DMS 273 treated with DMSO at 0.1 percent for 48 hours (cell line): ENCODE data around the gene UBE2K.
"Not testable (repeated sequence)": the region's sequence is repeated elsewhere in the genome, so short reads cannot be mapped to it uniquely, and the experiment has no call there.

ENCODE experiments used
- DNase-seq: peaks from one replicate; lab custom pipeline; 2025; lab: John Stamatoyannopoulos, UW

UBE2K gene

DNA sequence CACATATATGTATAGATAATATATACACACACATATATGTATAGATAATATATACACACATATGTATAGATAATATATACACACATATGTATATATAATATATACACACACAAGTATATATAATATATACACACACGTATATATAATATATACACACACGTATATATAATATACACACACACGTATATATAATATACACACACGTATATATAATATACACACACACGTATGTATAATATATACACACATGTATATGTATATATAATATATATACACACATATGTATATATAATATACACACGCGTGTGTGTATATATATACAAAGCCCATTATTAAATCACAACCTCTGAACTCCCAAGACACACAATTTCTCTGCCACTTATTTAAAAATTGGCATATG lies 8.0 kb upstream of the UBE2K start:
- no peak for DNase-seq

DNA sequence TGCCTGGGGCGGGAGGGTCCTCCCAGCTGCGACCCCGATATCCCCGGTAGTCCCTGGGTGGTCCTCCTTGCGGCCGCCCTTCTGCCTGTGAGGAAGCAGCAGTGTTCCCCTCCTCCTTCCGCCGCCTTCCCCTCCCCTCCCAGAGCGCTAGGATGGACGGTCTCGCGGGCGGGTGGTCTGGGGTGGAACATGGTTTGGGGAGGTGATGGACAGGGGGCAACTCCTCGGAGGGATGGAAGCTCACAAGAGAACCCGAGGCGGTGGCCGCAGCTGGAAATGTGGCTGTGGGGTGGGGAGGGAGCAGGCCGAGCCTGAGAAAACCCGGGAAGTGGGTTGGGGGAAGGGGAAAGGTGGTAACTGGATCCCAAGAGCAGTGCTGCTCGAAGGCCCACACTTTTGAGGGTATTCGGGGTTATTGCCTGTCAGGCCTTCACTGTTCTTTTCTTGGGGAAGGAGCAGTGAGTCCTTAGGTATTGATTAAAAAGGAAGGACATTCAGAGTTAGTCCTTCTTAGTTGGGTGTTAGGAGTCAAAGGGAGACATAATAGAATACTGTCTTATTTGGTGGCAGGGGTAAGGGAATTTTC lies 581 bp downstream of the UBE2K start:
- no peak for DNase-seq

DNA sequence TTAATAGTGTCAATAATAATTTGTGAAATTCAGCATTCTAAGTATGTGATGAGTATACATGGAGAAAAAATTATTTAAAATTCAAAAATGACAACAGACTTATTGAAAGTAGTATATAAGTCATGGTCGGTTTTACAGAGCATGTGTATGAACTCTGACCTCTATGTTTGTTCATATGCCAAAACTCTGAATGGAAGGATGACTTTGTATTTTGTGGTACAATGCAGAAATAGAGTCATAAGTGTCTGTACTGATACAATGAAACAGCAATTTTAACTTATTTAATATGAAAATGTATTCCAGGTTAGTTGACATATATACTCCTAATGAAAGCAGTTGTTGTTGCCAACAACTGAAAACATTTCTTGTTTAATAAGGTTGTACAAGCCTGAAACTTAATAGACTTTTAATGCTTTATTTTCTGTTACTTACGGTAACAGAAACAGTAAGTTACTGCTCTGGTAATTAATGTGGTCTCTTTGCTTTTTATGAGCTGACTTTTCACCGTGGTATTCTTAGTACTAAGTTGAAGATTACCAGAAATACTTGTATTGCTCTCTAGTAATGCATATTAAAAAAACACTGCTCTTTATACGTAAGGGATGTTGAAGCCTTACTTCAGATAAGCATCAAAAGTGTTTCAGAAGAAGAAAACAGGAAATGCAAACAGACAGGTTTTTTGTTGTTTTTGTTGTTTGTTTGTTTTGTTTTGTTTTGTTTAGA lies 1.9 kb downstream of the UBE2K start:
- no peak for DNase-seq

DNA sequence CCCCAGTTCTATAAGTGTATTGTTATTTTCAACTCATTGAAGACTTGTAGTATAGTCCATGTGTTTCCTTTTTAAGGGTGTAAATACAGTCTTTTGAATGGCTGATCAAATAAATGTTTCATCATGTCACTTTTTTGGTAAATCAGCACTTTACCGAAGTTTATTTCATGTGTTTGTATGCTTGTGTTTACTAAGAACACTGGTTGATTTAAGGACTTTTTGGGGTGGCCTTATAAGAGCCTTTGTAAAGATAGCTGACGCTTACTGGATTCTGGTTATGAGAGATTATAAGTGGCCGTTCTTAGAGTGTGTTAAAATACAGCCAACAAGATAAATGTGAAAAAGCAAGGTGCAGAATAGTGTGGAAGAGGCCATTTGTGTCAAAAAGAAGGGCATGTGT lies 2.6 kb downstream of the UBE2K start:
- DNase-seq, result no peak

DNA sequence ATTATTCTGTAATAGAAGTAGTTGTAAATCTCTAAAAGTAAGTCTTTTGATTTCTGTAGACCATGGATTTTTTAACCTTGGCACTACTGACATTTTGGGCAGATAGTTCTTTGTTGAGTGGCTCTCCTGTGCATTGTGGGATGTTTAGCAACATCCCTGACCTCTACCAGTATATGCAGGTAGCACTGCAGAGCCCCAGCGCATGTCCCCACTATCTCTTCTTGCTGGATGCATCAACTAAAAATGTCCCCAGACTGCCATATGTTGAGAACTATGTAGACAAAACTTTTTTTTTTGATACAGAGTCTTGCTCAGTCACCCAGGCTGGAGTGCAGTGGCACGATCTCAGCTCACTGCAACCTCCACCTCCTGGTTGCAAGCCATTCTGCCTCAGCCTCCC lies 4.8 kb downstream of the UBE2K start:
- DNase-seq, result no peak

DNA sequence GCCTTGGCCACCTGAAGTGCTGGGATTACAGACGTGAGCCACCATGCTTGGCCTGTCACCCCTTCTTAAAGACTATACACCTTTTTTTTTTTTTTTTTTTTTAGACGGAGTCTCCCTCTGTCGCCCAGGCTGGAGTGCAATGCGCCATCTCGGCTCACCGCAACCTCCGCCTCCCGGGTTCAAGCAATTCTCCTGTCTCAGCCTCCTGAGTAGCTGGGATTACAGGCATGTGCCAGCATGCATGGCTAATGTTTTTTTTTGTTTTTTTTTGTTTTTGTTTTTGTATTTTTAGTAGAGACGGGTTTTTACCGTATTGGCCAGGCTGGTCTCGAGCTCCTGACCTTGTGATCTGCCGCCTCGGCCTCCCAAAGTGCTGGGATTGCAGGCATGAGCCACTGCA lies 6.9 kb downstream of the UBE2K start:
- not testable (repeated sequence) for DNase-seq

DNA sequence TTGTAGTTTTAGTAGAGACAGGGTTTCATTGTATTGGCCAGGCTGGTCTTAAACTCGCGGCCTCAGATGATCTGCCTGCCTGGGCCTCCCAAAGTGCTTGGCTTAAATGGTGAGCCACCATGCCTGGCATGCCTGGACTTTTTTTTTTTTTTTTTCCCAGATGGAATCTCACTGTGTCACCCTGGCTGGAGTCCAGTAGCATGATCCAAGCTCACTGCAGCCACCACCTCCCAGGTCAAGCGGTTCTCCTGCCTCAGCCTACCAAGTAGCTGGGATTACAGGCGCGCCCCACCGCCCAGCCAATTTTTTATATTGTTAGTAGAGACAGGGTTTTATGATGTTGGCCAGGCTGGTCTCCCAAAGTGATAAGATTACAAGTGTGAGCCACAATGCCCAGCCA lies 8.4 kb downstream of the UBE2K start:
- no peak for DNase-seq

DNA sequence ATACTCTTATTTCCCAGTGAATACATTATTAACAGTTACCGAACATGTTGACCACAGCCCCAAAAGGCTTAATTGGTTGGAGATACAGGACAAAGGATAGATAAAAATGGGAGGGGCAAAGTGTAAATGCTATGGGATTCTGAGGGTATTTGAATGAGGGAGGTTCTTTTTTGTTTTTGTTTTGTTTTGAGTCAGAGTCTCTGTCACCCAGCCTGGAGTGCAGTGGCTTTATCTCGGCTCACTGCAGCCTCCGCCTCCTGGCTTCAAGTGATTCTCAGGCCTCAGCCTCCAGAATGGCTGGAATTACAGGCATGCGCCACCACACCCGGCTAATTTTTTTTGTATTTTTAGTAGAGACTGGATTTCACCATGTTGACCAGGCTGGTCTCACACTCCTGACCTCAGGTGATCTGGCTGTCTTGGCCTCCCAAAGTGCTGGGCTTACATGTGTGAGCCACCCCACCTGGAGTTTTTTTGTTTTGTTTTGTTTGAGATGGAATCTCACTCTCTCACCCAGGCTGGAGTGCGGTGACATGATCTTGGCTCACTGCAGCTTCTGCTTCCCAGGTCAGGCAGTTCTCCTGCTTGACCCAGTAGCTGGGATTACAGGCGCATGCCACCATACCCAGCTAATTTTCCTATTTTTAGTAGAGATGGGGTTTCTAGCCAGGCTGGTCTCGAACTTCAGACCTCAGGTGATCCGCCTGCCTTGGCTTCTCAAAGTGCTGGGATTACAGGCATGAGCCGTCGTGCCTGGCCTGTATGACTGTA lies 9.0 kb downstream of the UBE2K start:
- no peak for DNase-seq

DNA sequence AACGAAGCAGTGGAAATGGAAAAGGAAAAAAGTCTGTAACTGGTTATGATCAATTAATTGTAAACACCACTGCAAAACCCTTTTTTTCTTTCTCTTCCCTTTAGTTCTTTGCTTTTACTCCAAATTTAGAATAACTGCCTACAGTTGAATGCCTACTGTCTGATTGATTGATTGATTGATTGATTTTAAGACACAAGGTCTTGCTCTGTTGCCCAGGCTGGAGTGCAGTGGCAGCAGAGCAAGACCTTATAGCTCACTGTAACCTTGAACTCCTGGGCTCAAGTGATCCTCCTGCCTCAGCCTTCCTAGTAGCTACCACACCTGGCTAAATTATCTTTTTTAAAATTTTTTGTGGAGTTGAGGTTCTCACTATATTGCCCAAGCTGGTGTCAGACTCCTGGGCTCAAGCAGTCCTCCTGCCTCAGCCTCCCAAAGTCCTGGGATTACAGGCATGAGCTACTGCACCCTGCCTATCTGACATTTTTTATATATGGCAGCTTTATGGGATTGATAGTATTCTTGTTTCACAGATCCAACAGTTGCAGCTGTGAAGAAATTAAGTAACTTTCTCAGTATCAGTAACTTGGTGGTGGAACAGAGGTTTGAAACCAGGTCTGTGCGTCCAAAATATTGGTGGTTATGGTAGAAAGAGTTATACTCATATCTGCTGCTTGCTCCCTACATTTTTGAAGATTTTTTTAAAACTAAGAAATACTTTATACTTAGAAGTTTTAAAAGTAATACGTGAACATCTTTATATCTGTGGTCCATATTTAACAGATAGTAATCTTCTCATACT lies 12.4 kb downstream of the UBE2K start:
- DNase-seq, result no peak

DNA sequence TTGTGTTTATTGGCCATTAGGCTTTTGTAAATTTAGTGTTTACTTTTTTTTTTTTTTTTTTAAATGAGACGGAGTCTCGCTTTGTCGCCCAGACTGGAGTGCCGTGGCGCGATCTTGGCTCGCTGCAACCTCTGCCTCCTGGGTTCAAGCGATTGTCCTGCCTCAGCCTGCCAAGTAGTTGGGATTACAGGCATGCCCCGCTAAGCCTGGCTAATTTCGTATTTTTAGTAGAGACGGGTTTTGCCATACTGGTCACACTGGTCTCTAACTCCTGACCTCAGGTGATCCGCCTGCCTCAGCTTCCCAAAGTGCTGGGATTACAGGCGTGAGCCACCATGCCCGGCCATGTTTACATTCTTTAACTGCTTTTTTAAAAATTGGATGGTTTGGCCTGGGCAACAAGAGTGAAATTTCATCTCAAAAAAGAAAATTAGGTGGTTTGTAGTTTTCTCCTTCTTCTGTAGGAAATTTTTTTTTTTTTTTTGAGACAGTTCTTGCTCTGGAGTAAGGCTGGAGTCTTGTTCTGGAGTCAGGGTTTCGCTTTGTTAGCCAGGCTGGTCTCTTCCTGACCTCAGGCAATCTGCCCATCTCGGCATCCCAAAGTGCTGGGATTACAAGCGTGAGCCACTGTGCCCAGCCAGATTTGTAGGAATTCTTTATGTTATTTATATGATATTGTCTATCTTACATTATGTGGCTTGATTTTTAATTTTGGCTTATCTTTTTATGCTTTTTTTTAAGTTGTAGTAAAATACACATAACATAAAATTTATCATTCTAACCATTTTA lies 15.1 kb downstream of the UBE2K start:
- DNase-seq, result no peak

DNA sequence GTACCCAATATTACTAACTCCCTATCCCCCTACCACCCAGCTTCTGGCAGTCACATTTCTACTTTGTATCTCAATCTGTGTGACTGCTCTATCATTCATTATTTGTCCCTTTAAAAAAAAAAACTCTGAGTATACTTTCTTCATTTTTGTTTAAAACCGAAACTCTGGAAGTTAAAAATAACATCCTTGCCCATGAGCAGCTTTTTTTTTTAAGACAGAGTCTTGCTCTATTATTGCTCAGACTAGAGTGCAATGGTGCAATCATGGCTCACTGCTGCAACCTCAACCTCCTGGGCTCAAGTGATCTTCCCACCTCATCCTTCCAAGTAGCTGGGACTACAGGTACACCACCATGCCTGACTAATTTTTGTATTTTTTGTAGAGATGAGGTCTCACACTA lies 15.8 kb downstream of the UBE2K start:
- no peak for DNase-seq

DNA sequence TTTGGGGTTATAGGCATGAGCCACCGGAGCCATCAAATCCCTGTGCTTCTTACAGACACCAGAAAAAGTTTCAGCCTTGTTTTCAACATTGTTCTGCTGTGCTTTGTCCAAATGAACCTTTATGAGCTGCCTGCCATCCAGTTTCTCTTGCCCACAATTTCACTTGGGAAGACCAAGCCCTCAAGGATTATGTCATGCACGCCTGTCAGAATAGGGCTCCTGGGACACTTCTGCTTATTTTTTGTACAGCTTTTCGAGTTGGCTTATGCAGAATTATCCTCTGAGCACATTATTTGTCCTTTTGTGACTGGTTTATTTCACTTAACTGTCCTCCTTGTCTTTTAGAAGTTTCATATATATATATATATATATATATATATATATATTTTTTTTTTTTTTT lies 16.2 kb downstream of the UBE2K start:
- DNase-seq, result no peak

DNA sequence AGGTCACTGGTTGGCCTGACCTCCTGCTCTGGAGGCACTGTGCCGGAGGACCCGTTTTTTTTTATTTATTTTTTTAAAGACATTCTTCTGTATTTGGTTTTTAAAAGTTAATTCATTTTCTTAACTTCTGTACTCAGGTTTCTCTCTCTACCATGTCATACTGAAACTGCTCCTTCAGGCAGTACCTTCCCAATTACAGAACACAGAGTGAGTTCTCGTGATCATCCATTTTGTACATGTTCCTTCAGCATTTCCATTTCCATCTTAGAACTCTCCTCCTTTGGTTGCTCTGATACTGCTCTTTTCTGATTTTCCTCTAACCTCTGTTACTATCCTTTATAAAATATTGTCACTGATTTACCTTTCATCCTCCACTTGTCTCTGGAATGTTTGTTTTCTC lies 17.9 kb downstream of the UBE2K start:
- no peak for DNase-seq

DNA sequence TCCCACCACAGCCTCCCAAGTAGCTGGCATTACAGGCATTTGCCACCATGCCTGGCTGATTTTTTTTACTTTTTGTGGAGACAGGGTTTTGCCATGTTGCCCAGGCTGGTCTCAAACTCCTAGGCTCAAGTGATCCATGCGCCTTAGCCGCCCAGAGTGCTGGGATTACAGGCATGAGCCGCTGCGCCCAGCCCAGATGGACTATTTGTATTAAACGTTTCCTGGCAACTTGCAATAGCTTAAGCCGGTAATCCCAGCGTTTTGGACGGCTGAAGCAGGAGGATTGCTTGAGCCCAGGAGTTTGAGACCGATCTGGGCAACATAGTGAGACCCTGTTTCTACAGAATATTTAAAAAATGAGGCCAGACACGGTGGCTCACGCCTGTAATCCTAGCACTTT lies 18.4 kb downstream of the UBE2K start:
- DNase-seq, result no peak

DNA sequence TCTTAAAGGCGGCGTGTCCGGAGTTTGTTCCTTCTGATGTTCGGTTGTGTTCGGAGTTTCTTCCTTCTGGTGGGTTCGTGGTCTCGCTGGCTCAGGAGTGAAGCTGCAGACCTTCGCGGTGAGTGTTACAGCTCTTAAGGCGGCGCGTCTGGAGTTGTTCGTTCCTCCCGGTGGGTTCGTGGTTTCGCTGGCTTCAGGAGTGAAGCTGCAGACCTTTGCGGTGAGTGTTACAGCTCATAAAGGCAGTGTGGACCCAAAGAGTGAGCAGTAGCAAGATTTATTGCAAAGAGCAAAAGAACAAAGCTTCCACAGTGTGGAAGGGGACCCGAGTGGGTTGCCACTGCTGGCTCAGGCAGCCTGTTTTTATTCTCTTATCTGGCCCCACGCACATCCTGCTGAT lies 19.8 kb downstream of the UBE2K start:
- DNase-seq, result not testable (repeated sequence)

DNA sequence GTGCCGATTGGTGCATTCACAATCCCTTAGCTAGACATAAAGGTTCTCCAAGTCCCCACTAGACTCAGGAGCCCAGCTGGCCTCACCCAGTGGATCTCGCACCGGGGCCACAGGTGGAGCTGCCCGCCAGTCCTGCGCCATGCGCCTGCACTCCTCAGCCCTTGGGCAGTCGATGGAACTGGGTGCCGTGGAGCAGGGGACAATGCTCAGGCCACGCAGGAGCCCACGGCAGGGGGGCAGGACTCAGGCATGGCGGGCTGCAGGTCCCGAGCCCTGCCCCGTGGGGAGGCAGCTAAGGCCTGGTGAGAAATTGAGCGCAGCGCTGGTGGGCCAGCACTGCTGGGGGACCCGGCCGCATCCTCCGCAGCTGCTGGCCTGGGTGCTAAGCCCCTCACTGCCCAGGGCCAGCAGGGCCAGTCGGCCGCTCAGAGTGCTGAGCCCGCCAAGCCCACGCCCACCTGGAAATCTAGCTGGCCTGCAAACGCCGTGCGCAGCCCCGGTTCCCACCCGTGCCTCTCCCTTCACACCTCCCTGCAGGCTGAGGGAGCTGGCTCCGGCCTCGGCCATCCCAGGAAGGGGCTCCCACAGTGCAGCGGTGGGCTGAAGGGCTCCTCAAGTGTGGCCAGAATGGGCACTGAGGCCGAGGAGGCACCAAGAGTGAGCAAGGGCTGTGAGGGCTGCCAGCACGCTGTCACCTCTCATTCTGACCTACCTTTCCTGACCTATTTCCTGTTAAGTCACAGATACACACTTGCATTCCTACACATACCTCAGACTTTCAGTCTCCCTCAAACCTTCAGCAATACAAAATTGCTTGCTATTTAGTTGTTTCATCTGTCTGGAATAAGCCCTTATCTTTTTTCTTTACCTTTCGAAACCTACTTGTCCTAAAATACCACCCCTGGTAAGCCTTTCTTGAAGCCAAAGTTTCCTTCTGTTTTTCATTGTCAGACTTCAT lies 20.7 kb downstream of the UBE2K start:
- no peak for DNase-seq

DNA sequence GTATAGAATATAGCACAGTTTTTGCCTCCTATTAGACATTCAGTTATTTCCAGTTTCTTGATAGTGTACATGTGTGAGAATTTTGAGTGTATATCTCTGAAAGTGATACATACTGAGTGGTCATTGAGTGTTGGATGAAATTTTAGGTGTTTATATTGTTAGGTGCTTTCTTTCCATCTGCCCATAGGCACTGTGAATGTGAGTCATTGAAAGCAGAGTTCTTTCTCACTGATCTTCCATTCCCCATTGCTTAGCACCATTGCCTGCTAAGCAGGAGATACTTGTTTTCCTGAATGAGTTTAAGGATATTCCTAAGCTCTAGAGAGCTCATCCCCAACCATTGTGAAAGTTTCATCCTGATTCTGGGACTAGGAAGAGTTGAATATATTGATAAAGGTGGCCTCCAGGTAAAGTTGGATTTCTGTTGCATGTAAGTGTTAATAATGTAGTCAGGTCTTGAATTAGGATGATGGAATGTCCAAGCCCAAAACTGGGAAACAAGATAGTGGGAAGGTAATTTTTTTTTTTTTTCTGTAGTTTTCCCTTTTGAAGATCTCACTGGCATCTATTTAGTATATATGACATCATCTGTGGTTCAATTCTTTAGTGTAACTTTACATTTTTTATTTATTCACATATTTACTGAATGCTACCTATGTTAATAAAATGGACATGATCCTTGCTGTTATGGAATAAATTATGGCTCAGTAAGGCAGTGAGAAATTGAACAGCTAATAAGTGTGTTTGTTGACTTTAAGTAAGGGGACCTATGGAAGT lies 22.1 kb downstream of the UBE2K start:
- no peak for DNase-seq

DNA sequence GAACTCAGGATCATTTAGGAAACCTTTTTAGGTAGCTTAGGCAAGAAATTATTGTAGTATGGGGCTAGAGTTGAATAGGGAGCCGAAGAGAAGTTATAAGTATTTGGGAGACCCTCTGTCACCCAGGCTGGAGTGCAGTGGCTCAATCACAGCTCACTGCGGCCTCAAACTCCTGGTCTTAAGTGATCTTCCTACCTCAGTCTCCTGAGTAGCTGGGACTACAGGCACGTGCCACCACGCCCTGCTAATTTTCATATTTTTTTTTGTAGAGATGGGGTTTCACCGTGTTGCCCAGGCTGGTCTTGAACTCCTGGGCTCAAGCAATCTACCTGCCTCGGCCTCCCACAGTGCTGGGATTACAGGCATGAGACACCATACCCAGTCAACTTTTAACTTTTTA lies 23.3 kb downstream of the UBE2K start:
- not testable (repeated sequence) for DNase-seq

DNA sequence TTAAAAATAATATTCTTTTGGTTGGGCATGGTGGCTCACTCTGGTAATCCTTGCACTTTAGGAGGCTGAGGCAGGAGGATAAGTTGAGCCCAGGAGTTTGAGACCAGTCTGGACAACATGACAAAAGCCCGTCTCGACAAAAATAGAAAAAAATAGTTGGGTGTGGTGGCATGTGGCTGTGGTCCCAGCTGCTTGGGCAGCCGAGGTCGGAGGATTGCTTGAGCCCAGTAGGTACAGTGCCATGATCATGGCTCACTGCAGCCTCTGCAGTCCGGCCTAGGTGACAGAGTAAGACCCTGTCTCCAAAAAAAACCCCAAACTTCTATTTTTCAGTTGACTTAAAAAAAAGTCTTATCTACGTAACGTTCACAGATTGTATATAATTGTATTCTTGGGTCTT lies 23.9 kb downstream of the UBE2K start:
- DNase-seq, result no peak

DNA sequence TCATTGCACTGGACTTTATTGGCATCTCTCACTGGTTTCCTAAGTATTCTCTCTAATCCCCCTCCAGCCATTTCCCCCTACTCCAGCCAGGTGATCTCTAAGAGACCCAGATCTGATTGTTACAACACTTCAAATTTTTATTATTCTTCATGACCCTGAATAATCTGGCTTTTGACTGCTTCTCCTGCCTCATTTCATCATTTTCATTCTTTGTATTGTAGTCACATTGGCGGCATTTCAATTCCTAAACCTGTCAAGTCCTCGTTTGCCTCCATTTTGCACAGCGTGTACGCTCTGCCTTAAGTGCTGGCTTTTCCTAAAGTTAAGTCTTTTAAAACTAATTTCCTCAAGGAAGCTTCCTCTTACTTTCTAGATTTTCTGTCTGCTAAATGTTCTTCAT lies 31.6 kb downstream of the UBE2K start:
- DNase-seq, result no peak
